HEK293 (cell line): ENCODE results near the gene SKOR1.

Experiments
- CTCF ChIP-seq: fragments of 450-650 bp; formaldehyde crosslinking; IDR thresholded peaks from 2 replicates; pipeline ENCODE4 v1.5.1; 2016; ENCODE audit warnings: missing biosample characterization, missing genetic modification characterization
- ZNF23 ChIP-seq: fragments of 450-650 bp; formaldehyde crosslinking; IDR thresholded peaks from 2 replicates; pipeline ENCODE4 v1.5.1; 2016; ENCODE audit warnings: missing biosample characterization, missing genetic modification characterization, borderline replicate concordance
- ZNF24 ChIP-seq: fragments of 450-650 bp; formaldehyde crosslinking; IDR thresholded peaks from 2 replicates; pipeline ENCODE4 v1.5.1; 2016; ENCODE audit warnings: missing biosample characterization, missing genetic modification characterization

DNA sequence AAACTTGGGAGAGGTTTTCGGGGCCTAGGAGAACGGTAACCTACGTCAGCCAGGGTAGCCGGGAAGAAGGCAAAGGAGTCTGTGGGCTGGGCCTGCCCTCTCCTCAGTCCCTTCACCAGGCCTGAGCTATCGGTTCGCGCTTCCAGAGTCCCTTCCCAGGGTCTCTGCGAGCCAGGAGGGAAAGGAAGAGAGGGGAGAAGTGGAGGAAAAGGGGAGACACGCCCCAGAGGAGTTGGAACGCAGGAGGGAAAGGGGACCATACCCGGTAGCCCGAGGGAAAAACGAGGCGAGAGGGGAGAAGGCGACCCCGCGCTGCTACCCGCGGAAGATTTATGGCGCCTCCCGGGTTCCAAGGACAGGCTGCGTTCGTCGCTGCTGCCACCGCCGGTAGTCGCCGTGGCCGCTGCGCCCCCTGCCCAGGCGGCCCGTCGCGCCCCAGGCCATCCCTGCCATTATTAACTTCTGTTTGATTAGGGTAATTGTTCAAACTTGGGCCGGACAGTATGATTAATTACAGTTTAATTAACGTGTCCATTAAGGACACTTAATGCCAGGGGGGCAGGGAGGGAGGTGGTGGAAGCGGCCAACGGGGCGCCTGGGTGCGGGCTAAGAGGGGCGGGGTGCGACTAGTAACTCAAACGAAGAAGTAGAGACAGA lies 3.4 kb upstream of the SKOR1 start:
- TF ChIP-seq CTCF, result no peak
- no peak for TF ChIP-seq ZNF23
- no peak for TF ChIP-seq ZNF24 (tag by site-specific recombination)
